Kidney (tissue), 14 donors: Measurements from ENCODE around the gene LSAMP. TPM values are rescaled to one million over a fixed set of nuclear protein-coding genes. Genes with fewer than 3 reads are reported as not detected.

ENCODE experiments used
- DNase-seq, 5 donors: peaks; one replicate each; pipeline ENCODE4 v3.0.0-alpha.2; 2013 to 2020
- FAIRE-seq: peaks from 2 replicates; lab custom pipeline; 2012; peaks lifted over from hg19 to GRCh38; lab: Jason Lieb, UNC
- H3K27ac ChIP-seq, 2 donors: one replicate each; pipeline ENCODE4 v1.7.0; 2013; ENCODE audit warnings: low read depth in 2 of 2, low read length in 2 of 2, inconsistent platforms in 1 of 2
- H3K27me3 ChIP-seq: one replicate; pipeline ENCODE4 v1.7.1; 2013; ENCODE audit warnings: low read length, inconsistent platforms; ENCODE audit not compliant: control insufficient read depth, insufficient read depth
- H3K36me3 ChIP-seq, 3 donors: one replicate each; pipeline versions ENCODE4 v1.7.0 to v1.7.1; 2013; ENCODE audit warnings: low read length in 3 of 3, control low read depth in 1 of 3, inconsistent platforms in 1 of 3; ENCODE audit not compliant: insufficient read depth in 3 of 3, control insufficient read depth in 2 of 3
- H3K4me1 ChIP-seq, 3 donors: one replicate each; pipeline versions ENCODE4 v1.7.0 to v1.7.1; 2013; ENCODE audit warnings: low read length in 3 of 3, inconsistent platforms in 1 of 3, low read depth in 1 of 3; ENCODE audit not compliant: control insufficient read depth in 2 of 3, insufficient read depth in 2 of 3
- H3K4me3 ChIP-seq, 3 donors: one replicate each; pipeline versions ENCODE4 v1.7.0 to v1.8.1; 2013; ENCODE audit warnings: low read length in 3 of 3, control low read depth in 1 of 3, inconsistent platforms in 1 of 3
- H3K9ac ChIP-seq, 3 donors: one replicate each; pipeline versions ENCODE4 v1.7.0 to v1.7.1; 2013; ENCODE audit warnings: low read length in 3 of 3, control low read depth in 1 of 3, inconsistent platforms in 1 of 3
- H3K9me3 ChIP-seq, 3 donors: one replicate each; pipeline versions ENCODE4 v1.7.0 to v1.7.1; 2013; ENCODE audit warnings: low read length in 3 of 3, control low read depth in 1 of 3, inconsistent platforms in 1 of 3; ENCODE audit not compliant: control insufficient read depth in 2 of 3, insufficient read depth in 1 of 3
- CTCF ChIP-seq: IDR thresholded peaks from 3 replicates; pipeline ENCODE4 v1.5.1; 2012; ENCODE audit warnings: mild to moderate bottlenecking, moderate library complexity, borderline replicate concordance; ENCODE audit not compliant: insufficient read depth; ENCODE audit errors: extremely low read depth
- intact Hi-C: fragments of 100-400 bp; cut with DNase I; formaldehyde crosslinking; loops from one replicate; pipeline ENCODE4 v1.11.1; 2022
- polyA plus RNA-seq: library from polyadenylated mRNA; stranded (reverse); fragments of 350-450 nt; fragmentation: Illumina TruSeq; extraction: RNeasy Lipid Tissue Mini Kit (QIAGEN cat#74804); gene quantifications from one replicate; pipeline ENCODE4 v1.2.3, GENCODE V29; 2014; ENCODE audit warnings: low read depth, low replicate concordance; ENCODE audit not compliant: insufficient read depth
- total RNA-seq: library from RNA; stranded (reverse); fragmentation: NEBNext Ultra II Directional; extraction: Animal tissue kit (Norgen Biotek cat#: 25700); gene quantifications from one replicate; pipeline ENCODE4 v1.2.1, GENCODE V29; 2021
- donor health status: control.
- donor health status: control.
- donor health status: control.
- donor health status: control.
- donor health status: control.
- donor health status: DM: yes; HTN: yes; CAD: no.
- donor health status: Normal renal cell carcinoma (clear cell type).

The LSAMP gene
- total and polyA plus RNA-seq, 2 donors from 2014 or later: 1.4 to 3.5 TPM

GRCh38 chr3:116111765-116112164 lies 333.5 kb downstream of the LSAMP start:
- DNase-seq (no peak), FAIRE-seq (no peak)
- Histone ChIP-seq H3K27ac (no peak overlapping the region), H3K9ac (no peak overlapping the region), H3K9me3 (no peaks in the 10 kb centered on the region), H3K4me3 (no peak overlapping the region), H3K36me3 (no peaks in the 10 kb centered on the region), H3K27me3 (no peaks in the 10 kb centered on the region), H3K4me1 (no peaks in the 10 kb centered on the region)
- no peak for TF ChIP-seq CTCF
- intact Hi-C loops: no loop called here

- no peak overlapping the region for H3K27ac ChIP-seq
- H3K4me1 ChIP-seq: no peaks in the 10 kb centered on the region
- DNase-seq: no peak
- no peak for FAIRE-seq
- H3K9me3 ChIP-seq: no peaks in the 10 kb centered on the region
- no peak for TF ChIP-seq CTCF
- H3K4me3 ChIP-seq: no peak overlapping the region
- intact Hi-C loops: no loop called here
- no peaks in the 10 kb centered on the region for H3K36me3 ChIP-seq
- no peaks in the 10 kb centered on the region for H3K27me3 ChIP-seq
- no peak overlapping the region for H3K9ac ChIP-seq
These were observed 341.3 kb downstream of the LSAMP start for GRCh38 chr3:116103868-116104530.

GRCh38 chr3:116102037-116102436 lies 343.2 kb downstream of the LSAMP start:
- no peak for FAIRE-seq
- TF ChIP-seq CTCF: no peak
- no peaks in the 10 kb centered on the region for H3K4me1 ChIP-seq
- intact Hi-C loops: no loop called here
- H3K4me3 ChIP-seq: no peak overlapping the region
- no peak for DNase-seq
- H3K36me3 ChIP-seq: no peaks in the 10 kb centered on the region
- no peak overlapping the region for H3K9ac ChIP-seq
- no peaks in the 10 kb centered on the region for H3K9me3 ChIP-seq
- H3K27me3 ChIP-seq: no peaks in the 10 kb centered on the region
- H3K27ac ChIP-seq: no peak overlapping the region

- no peaks in the 10 kb centered on the region for H3K4me1 ChIP-seq
- H3K27ac ChIP-seq: no peak overlapping the region
- no peak for TF ChIP-seq CTCF
- H3K9ac ChIP-seq: no peak overlapping the region
- intact Hi-C loops: no loop called here
- H3K4me3 ChIP-seq: no peak overlapping the region
- FAIRE-seq (no peak), DNase-seq (no peak)
- no peaks in the 10 kb centered on the region for H3K27me3 ChIP-seq
- no peaks in the 10 kb centered on the region for H3K36me3 ChIP-seq
- no peaks in the 10 kb centered on the region for H3K9me3 ChIP-seq
These were observed 348.1 kb downstream of the LSAMP start for GRCh38 chr3:116097226-116097625.
